ENCODE measurements around the gene IFT81. TPM values are rescaled to one million over a fixed set of nuclear protein-coding genes. Genes with fewer than 3 reads are reported as not detected.
"Not testable (repeated sequence)": the region's sequence is repeated elsewhere in the genome, so short reads cannot be mapped to it uniquely, and the experiment has no call there.

The IFT81 gene
- total RNA-seq, 1 experiment from 2014 or later = 6.9 TPM

DNA sequence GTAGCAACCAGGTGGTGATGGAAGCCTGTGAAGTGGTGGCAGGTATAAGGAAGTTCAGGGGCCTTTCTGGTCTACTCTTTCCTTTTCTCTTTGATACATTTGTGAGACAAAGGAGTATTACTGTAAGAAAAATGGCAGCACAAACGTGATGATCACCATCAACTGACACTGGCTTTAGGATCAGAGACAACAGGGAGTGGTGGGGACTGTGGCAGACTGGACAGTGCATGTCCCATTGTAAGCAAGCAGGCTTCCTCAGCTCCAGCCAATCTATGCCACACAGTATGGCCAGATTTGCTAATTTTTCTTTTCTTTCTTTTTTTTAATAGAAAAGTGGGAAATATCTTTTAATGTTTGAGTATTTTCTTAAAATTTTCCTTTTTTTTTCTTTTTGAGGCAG lies 19.0 kb upstream of the IFT81 start:
- H3K9me3 ChIP-seq = no peaks in the 10 kb centered on the region
- DNase-seq = no peak
- no peaks in the 10 kb centered on the region; the same call in 1 of the 2 replicates for H3K36me3 ChIP-seq
- no peak overlapping the region for H3K4me3 ChIP-seq
- H3K27me3 ChIP-seq = no peaks in the 10 kb centered on the region

- no peak for DNase-seq
- Histone ChIP-seq H3K4me3 (no peak overlapping the region), H3K27me3 (no peaks in the 10 kb centered on the region), H3K9me3 (no peaks in the 10 kb centered on the region), H3K36me3 (no peaks in the 10 kb centered on the region; the same call in 1 of the 2 replicates)
Measured at GRCh38 chr12:110105986-110106385, 18.2 kb upstream of the IFT81 start.

GRCh38 chr12:110107369-110108281 lies 16.5 kb upstream of the IFT81 start:
- no peak overlapping the region for H3K4me3 ChIP-seq
- peaks cover 5% of the 10 kb centered on the region; the same call in 1 of the 2 replicates for H3K9me3 ChIP-seq
- no peaks in the 10 kb centered on the region; the same call in 1 of the 2 replicates for H3K36me3 ChIP-seq
- peak; percentile 88 for DNase-seq
- H3K27me3 ChIP-seq = no peaks in the 10 kb centered on the region

GRCh38 chr12:110108309-110109036 lies 15.7 kb upstream of the IFT81 start:
- Histone ChIP-seq H3K36me3 (no peaks in the 10 kb centered on the region; the same call in 1 of the 2 replicates), H3K9me3 (peaks cover 5% of the 10 kb centered on the region; the same call in 1 of the 2 replicates), H3K4me3 (no peak overlapping the region), H3K27me3 (no peaks in the 10 kb centered on the region)
- no peak for DNase-seq

DNA sequence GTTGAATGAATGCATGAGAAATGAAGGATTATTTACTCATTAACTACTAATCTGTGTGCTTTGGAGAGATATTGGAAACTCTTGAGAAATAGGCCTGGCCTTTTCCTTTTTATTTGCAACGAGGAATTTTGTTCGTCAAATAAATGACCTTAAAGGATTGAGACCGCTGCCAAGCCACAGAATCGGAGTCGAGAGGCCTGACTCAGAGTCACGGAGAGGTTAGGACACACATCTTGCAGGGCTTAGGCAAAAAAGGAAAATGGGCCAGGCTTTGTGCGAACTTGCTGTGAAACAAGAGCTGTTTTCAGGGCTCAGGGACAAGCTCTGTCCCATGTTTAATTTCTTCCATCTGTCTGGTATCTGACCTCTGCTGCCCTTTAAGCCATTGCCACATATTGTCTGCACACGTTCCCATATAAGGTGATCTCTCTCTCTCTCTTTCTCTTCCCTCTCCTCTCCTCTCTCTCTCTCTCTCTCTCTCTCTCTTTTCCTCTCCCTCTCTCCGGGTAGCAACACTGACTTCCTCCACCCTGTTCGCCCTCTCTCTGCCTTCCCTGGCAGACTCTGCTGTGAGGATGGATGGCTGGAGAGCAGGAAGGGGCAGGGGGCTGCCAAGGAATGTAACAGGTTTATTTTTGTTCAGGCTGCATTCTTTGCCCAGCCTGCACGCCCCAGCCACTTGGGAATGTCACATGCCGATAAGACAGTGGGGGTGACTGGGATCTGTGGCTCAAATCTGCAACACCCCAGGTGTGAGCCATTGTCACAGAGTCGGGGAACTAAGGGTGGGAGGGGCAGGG lies 14.9 kb upstream of the IFT81 start:
- Histone ChIP-seq H3K9me3 (peaks cover 5% of the 10 kb centered on the region; the same call in 1 of the 2 replicates), H3K4me3 (peak overlapping the region; percentile 17), H3K27me3 (no peaks in the 10 kb centered on the region), H3K36me3 (no peaks in the 10 kb centered on the region; the same call in 1 of the 2 replicates)
- peak; percentile 94 for DNase-seq

DNA sequence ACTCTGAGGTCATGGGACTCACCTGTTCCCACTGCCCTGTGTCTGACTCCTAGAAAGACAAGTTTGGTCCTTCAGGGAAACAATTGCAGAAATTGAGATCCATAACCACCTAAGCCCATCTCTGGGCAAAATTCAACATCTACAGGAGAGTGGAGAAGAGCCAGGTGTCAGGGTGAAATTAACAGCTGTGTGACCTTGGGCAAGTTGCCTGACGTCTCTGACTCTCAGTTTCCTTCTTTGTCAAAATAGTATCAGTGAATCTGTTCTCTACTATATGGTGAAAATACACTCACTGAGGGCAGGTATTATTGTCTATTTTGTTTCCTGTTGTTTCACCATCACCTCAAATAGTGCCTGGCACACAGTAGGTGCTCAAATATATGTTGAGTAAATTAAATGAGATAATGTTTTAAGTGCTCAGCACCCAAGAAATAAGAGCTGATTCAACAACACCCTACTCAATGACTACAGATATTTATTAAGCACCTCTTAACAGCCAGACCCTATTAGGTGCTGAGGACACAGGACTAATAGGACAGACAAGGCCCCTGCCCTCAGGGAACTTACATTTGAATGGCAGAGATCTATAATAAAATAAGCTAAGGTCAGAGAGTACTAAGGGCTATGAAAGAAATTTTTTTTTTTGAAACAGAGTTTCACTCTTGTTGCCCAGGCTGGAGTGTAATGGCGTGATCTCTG lies 14.2 kb upstream of the IFT81 start:
- Histone ChIP-seq H3K4me3 (no peak overlapping the region), H3K27me3 (no peaks in the 10 kb centered on the region), H3K36me3 (no peaks in the 10 kb centered on the region), H3K9me3 (peaks cover 5% of the 10 kb centered on the region; the same call in 1 of the 2 replicates)
- DNase-seq = no peak

DNA sequence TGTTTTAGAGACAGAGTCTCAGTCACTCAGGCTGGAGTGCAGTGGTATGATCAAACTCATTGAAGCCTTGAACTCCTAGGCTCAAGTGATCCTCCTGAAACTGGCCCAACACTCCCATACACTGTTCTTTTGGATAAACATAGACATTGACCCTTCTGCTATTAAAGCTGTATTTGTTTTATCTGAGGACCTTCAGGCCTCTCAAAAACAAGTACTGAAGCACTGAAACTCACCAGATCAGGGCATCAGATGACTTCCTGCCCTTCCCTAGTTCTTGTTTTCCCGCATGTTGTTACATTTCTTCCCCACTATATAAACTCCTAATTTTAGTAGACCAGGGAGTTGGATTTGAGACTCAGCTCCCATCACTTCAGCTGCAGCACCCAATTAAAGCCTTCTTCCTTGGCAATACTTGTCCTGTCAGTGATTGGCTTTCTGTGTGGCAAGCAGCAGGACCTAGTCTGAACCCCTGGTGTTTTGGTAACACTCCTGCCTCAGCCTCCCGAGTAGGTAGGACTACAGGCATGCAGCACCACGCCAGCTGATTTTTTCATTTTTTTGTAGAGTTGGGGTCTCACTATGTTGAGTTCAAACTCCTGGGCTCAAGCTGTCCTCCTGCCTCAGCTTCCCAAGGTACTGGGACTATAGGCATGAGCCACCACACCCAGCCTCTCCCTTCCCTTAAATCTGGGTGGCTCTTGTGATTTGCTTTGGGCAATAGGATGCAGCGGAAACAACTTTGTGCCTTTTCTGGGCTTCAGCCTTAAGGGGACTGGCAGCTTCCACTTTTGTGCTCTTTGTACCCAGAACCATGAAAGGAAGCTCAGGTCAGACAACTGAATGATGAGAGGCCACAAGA lies 12.5 kb upstream of the IFT81 start:
- Histone ChIP-seq H3K27me3 (no peaks in the 10 kb centered on the region), H3K4me3 (no peak overlapping the region), H3K9me3 (peaks cover 5% of the 10 kb centered on the region; the same call in 1 of the 2 replicates), H3K36me3 (no peaks in the 10 kb centered on the region)
- no peak for DNase-seq

GRCh38 chr12:110112335-110112660 lies 11.9 kb upstream of the IFT81 start:
- Histone ChIP-seq H3K4me3 (no peak overlapping the region), H3K9me3 (peaks cover 5% of the 10 kb centered on the region; the same call in 1 of the 2 replicates), H3K36me3 (no peaks in the 10 kb centered on the region), H3K27me3 (no peaks in the 10 kb centered on the region)
- DNase-seq = no peak

DNA sequence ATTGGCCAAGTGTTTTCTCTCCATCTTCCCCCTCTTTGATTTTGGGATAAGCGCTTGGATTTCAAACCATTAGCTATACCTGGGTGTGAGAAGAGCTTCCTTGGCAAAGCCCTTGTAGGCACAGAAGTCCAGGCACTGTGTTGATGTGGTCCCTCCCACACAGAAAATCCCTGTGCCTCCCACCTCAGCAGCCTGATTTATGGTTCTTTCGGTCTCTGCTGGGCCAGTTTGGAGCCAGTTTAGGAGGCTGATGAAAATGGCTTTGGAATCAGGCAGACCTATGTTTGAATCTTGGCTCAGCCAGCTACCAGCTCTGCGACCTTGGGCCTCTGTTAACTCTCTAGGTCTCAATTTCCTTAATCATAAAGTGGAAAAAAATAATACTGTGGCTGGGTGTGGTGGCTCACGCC lies 9.6 kb upstream of the IFT81 start:
- Histone ChIP-seq H3K9me3 (peaks cover 5% of the 10 kb centered on the region; the same call in 1 of the 2 replicates), H3K36me3 (no peaks in the 10 kb centered on the region), H3K4me3 (no peak overlapping the region), H3K27me3 (no peaks in the 10 kb centered on the region)
- DNase-seq = no peak

GRCh38 chr12:110115675-110116074 lies 8.5 kb upstream of the IFT81 start:
- DNase-seq = no peak
- no peaks in the 10 kb centered on the region for H3K27me3 ChIP-seq
- H3K4me3 ChIP-seq = no peak overlapping the region
- peaks cover 5% of the 10 kb centered on the region; the same call in 1 of the 2 replicates for H3K9me3 ChIP-seq
- no peaks in the 10 kb centered on the region for H3K36me3 ChIP-seq

GRCh38 chr12:110116623-110117022 lies 7.5 kb upstream of the IFT81 start:
- H3K36me3 ChIP-seq = no peaks in the 10 kb centered on the region
- DNase-seq = no peak
- H3K4me3 ChIP-seq = no peak overlapping the region
- H3K27me3 ChIP-seq = no peaks in the 10 kb centered on the region
- peaks cover 2% of the 10 kb centered on the region; the same call in 1 of the 2 replicates for H3K9me3 ChIP-seq

DNA sequence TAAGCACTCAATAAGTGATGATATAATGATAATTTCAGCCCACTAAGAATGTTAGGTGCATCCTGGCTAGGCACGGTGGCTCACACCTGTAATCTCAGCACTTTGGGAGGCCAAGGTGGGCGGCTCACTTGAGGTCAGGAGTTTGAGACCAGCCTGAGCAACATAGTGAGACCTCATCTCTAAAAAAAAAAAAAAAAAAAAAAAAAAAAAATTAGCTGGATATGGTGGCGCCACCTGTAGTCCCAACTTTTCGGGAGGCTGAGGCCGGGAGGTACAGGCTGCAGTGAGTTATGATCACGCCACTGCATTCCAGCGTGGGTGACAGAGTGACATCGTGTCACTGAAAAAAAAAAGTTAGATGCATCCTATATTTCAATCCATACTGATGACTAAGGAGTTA lies 6.9 kb upstream of the IFT81 start:
- DNase-seq, H3K9me3 ChIP-seq, H3K4me3 ChIP-seq, H3K36me3 ChIP-seq, H3K27me3 ChIP-seq: not testable (repeated sequence)

DNA sequence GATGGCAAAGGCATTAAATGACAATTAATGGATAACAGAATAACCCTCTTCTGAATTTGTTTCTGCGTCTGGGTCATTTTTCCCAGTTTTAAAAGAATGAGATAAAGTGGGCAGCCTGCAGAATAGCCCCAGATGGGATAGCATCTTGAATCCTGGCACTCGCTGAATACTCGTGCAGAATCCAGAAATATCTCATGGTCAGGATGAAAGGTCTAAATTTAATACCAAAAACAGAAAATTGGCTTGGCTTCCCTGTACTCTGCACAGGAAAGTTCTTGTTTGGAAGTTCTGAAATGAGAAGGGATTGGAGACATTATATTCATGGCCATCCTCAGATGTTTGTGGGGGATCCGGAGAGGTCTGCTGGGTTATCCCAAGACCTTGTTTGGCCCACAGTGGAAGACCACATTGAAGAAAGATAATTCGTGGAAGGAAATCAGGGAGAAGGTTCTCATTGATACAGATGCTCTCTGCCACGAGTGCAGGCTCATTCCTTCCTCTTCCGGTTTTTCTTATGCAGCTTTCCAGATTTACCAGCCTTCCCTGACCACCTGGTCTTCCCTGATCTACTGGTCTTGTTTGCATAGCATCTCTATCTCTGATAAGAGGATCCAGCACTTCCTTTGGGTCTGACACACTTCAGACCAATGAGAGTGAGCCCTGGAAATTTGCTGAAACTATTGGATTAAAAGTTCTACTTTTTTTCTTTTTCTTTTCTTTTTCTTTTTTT lies 6.0 kb upstream of the IFT81 start:
- no peak overlapping the region for H3K4me3 ChIP-seq
- no peaks in the 10 kb centered on the region for H3K27me3 ChIP-seq
- no peaks in the 10 kb centered on the region for H3K9me3 ChIP-seq
- no peak for DNase-seq
- H3K36me3 ChIP-seq = no peaks in the 10 kb centered on the region

- Histone ChIP-seq H3K9me3 (no peaks in the 10 kb centered on the region), H3K36me3 (peaks cover under 1% of the 10 kb centered on the region; the same call in 1 of the 2 replicates), H3K27me3 (no peaks in the 10 kb centered on the region), H3K4me3 (no peak overlapping the region)
- no peak for DNase-seq
Measured at GRCh38 chr12:110122929-110123328, 1.2 kb upstream of the IFT81 start.

- Histone ChIP-seq H3K27me3 (no peaks in the 10 kb centered on the region), H3K9me3 (no peaks in the 10 kb centered on the region), H3K36me3 (peaks cover 8% of the 10 kb centered on the region), H3K4me3 (peak overlapping the region; percentile 96; the same call in 1 of the 2 replicates)
- no peak for DNase-seq
Measured at GRCh38 chr12:110123919-110124268, 263 bp upstream of the IFT81 start.

Data from MG63 (cell line).